ENCODE results near the gene ATL2. TPM values are rescaled to one million over a fixed set of nuclear protein-coding genes. Genes with fewer than 3 reads are reported as not detected.

The ATL2 gene
- total and polyA plus RNA-seq, 12 donors: 19.8 to 313 (median 71.9) TPM

DNA sequence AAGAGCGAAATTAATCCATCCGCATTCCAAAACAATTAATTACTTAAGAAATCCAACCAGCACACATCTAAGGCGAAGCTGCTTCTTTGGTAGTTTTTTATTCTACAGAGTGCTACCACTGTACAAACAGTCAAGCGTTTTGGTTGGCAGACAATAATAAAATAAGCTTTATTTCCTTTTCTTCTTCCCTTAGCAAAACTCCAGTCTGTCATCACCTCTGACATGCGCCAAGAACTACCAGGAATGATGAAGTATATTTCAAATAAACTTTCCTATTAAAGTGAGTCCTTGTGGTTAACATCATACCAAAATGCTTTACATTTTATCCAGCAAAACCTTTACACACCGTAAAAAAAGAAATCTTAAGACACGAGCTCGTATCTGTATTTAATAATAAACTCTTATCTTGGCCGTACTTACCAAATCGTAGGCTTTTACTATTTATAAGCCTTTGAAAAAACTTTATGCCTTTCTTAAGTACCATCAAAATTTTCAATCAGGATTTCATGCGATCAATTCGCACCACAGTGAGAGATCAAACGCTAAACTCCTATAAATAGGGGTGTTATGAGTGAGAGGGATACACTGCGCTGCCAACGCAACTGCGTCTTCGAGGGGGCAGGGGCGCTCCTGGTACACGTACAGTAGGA lies 1.3 kb downstream of the ATL2 start:
- no peaks in the 10 kb centered on the region for H3K36me3 ChIP-seq (replicated peaks in 1 of 2)
- H3K27ac ChIP-seq: peak overlapping the region; percentile 84 to 100 (median 99)
- TF ChIP-seq, protein P1, sequence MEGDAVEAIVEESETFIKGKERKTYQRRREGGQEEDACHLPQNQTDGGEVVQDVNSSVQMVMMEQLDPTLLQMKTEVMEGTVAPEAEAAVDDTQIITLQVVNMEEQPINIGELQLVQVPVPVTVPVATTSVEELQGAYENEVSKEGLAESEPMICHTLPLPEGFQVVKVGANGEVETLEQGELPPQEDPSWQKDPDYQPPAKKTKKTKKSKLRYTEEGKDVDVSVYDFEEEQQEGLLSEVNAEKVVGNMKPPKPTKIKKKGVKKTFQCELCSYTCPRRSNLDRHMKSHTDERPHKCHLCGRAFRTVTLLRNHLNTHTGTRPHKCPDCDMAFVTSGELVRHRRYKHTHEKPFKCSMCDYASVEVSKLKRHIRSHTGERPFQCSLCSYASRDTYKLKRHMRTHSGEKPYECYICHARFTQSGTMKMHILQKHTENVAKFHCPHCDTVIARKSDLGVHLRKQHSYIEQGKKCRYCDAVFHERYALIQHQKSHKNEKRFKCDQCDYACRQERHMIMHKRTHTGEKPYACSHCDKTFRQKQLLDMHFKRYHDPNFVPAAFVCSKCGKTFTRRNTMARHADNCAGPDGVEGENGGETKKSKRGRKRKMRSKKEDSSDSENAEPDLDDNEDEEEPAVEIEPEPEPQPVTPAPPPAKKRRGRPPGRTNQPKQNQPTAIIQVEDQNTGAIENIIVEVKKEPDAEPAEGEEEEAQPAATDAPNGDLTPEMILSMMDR (IDR thresholded peaks at IDR 0.05): no peak
- no peak for TF ChIP-seq POLR2A (IDR thresholded peaks at IDR 0.05)
- 7 to 10% (median 10%) methylated on average over 18 to 19 of the region's 19 CpGs for WGBS, 4 donors
- intact Hi-C loops (cut with DNase I): no loop called here
- no peaks in the 10 kb centered on the region for H3K27me3 ChIP-seq
- peak overlapping the region; percentile 75 to 94 (median 80) for H3K4me3 ChIP-seq
- DNase-seq: peak in 4 of 7 donors; percentile 64 to 83 (median 74)
- peaks cover 19 to 50% of the 10 kb centered on the region in 2 donors for H3K4me1 ChIP-seq (replicated peaks in 1 of 2)
- no peaks in the 10 kb centered on the region for H3K9me3 ChIP-seq (replicated peaks in 1 of 3)

DNA sequence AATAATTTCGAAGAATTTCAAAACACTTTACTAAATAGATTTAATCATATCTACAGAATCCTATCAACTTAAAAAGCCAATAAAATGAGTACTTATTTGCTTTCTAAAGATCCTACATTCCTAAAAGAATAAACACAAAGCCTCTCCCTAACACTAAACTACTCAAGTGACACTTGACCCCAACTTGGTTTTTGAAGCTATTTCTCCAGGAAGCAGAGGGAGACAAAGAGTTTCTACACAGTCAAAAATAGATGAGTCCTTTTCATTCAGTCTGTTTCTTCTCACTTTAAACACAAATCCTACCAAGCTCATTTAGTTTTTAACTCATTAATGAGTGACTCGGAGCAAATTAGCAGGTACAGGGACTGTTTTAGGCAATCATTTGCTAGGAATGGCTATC lies 2.1 kb downstream of the ATL2 start:
- Histone ChIP-seq H3K9me3 (replicated peaks in 1 of 3) (no peaks in the 10 kb centered on the region), H3K4me1 (replicated peaks in 1 of 2) (peaks cover 24 to 54% of the 10 kb centered on the region in 2 donors), H3K4me3 (peak overlapping the region in 1 of 4 donors; percentile 94), H3K27ac (peak overlapping the region in 1 of 5 donors; percentile 21), H3K27me3 (no peaks in the 10 kb centered on the region), H3K36me3 (replicated peaks in 1 of 2) (no peaks in the 10 kb centered on the region)
- intact Hi-C loops (cut with DNase I): no loop called here
- 59 to 68% (median 65%) methylated on average over 2 of the region's 2 CpGs for WGBS, 4 donors
- TF ChIP-seq, protein P1 (IDR thresholded peaks at IDR 0.05): no peak
- TF ChIP-seq POLR2A (IDR thresholded peaks at IDR 0.05): no peak
- no peak for DNase-seq

DNA sequence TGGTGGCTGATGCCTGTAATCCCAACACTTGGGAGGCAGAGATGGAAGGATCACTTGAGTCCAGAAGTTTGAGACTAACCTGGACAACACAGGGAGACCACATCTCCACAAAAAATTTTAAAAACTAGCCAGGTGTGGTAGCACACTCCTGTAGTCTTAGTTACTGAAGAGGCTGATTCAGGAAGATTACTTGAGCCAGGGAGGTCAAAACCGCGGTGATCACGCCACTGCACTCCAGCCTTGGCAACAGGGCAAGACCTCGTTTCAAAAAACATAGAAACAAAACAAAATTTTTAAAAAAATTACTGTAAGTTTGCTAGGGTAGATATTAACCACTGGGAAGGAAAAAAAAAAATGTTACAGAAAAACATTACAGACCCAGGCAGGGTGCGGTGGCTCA lies 5.8 kb downstream of the ATL2 start:
- Histone ChIP-seq H3K9me3 (replicated peaks in 1 of 3) (no peaks in the 10 kb centered on the region), H3K4me1 (replicated peaks in 1 of 2) (peaks cover 18 to 52% of the 10 kb centered on the region in 2 donors), H3K27ac (no peak overlapping the region), H3K36me3 (replicated peaks in 1 of 2) (no peaks in the 10 kb centered on the region), H3K27me3 (no peaks in the 10 kb centered on the region), H3K4me3 (no peak overlapping the region)
- intact Hi-C loops (cut with DNase I): no loop called here
- DNase-seq: no peak
- 35 to 59% (median 50%) methylated on average over 5 of the region's 5 CpGs for WGBS, 4 donors
- no peak for TF ChIP-seq POLR2A (IDR thresholded peaks at IDR 0.05)
- TF ChIP-seq, protein P1 (IDR thresholded peaks at IDR 0.05): no peak

DNA sequence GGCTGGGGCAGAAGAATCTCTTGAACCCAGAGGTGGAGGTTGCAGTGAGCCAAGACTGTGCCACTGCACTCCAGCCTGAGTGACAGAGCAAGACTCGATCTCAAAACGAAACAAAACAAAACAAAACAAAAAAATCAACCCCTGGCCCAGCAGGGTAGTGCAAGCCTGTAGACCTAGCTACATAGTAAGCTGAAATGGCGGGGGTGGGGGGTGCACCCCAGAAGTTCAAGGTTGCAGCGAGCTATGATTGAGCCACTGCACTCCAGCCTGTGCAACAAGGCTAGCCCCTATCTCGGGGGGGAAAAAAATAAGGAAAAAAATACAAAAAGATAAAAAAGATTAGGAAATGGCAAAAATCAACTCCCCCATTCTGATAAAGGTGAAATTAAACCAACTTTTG lies 6.4 kb downstream of the ATL2 start:
- peak in 4 of 7 donors; percentile 27 to 43 (median 37) for DNase-seq
- Histone ChIP-seq H3K27me3 (no peaks in the 10 kb centered on the region), H3K36me3 (replicated peaks in 1 of 2) (no peaks in the 10 kb centered on the region), H3K4me1 (replicated peaks in 1 of 2) (peaks cover 21 to 55% of the 10 kb centered on the region in 2 donors), H3K27ac (no peak overlapping the region), H3K9me3 (replicated peaks in 1 of 3) (no peaks in the 10 kb centered on the region), H3K4me3 (no peak overlapping the region)
- WGBS, 4 donors: 41 to 64% (median 56%) methylated on average over 5 of the region's 5 CpGs
- intact Hi-C loops (cut with DNase I): no loop called here
- TF ChIP-seq POLR2A (IDR thresholded peaks at IDR 0.05): no peak
- TF ChIP-seq, protein P1 (IDR thresholded peaks at IDR 0.05): no peak
